Renal pelvis (tissue), 4 donors: Measurements from ENCODE around the gene CSPG4. TPM values are rescaled to one million over a fixed set of nuclear protein-coding genes. Genes with fewer than 3 reads are reported as not detected.
A peak's percentile ranks its signal among the peaks of the same experiment; 100 is the strongest.
"Not testable (repeated sequence)": the region's sequence is repeated elsewhere in the genome, so short reads cannot be mapped to it uniquely, and the experiment has no call there.

ENCODE experiments used
- DNase-seq: peaks from one replicate; pipeline ENCODE4 v3.0.0-alpha.2; 2013
- polyA plus RNA-seq, 3 donors: library from polyadenylated mRNA; unstranded; fragments of 120-200 nt; gene quantifications; one replicate each; pipeline ENCODE4 v1.2.1, GENCODE V29; 2013; ENCODE audit not compliant: insufficient read length in 3 of 3

The CSPG4 gene
- polyA plus RNA-seq, 3 donors, result 6.4 to 11.0 (median 10.2) TPM

GRCh38 chr15:75725006-75725718 is 12.5 kb upstream of the CSPG4 start:
- DNase-seq, result no peak

GRCh38 chr15:75723847-75724660 is 11.4 kb upstream of the CSPG4 start:
- DNase-seq, result peak; percentile 96

GRCh38 chr15:75723171-75723846 is 10.7 kb upstream of the CSPG4 start:
- DNase-seq, result no peak

GRCh38 chr15:75721923-75722870 is 9.5 kb upstream of the CSPG4 start:
- DNase-seq, result no peak

GRCh38 chr15:75721480-75721922 is 8.9 kb upstream of the CSPG4 start:
- DNase-seq, result no peak

GRCh38 chr15:75720787-75721479 is 8.3 kb upstream of the CSPG4 start:
- DNase-seq, result no peak

GRCh38 chr15:75720297-75720696 is 7.6 kb upstream of the CSPG4 start:
- DNase-seq, result no peak

GRCh38 chr15:75718328-75718727 is 5.7 kb upstream of the CSPG4 start:
- no peak for DNase-seq

- not testable (repeated sequence) for DNase-seq
Measured at GRCh38 chr15:75717001-75717400, 4.4 kb upstream of the CSPG4 start.

- DNase-seq, result not testable (repeated sequence)
Measured at GRCh38 chr15:75716249-75716950, 3.8 kb upstream of the CSPG4 start.

- not testable (repeated sequence) for DNase-seq
Measured at GRCh38 chr15:75715312-75715832, 2.7 kb upstream of the CSPG4 start.

- DNase-seq, result no peak
Measured at GRCh38 chr15:75714195-75714594, 1.5 kb upstream of the CSPG4 start.

GRCh38 chr15:75713338-75713895 is 769 bp upstream of the CSPG4 start:
- DNase-seq, result no peak

GRCh38 chr15:75711495-75711894 is 1.2 kb downstream of the CSPG4 start:
- not testable (repeated sequence) for DNase-seq

GRCh38 chr15:75710874-75711273 is 1.8 kb downstream of the CSPG4 start:
- DNase-seq, result not testable (repeated sequence)

- not testable (repeated sequence) for DNase-seq
Measured at GRCh38 chr15:75709458-75709857, 3.2 kb downstream of the CSPG4 start.

- DNase-seq, result no peak
Measured at GRCh38 chr15:75706682-75706954, 6.0 kb downstream of the CSPG4 start.

GRCh38 chr15:75705854-75706681 is 6.6 kb downstream of the CSPG4 start:
- DNase-seq, result no peak

- not testable (repeated sequence) for DNase-seq
Measured at GRCh38 chr15:75705375-75705774, 7.3 kb downstream of the CSPG4 start.
